Trophoblast cell (in vitro differentiated cells and primary cell): ENCODE measurements around the gene TNS1.

Source experiments
- DNase-seq, 2 donors: peaks; one replicate each; pipeline ENCODE4 v3.0.0-alpha.2; 2016
- H2AFZ ChIP-seq: 2 replicates; pipeline ENCODE4 v1.6.1; 2013; ENCODE audit warnings: low read length, moderate library complexity, mild to moderate bottlenecking; ENCODE audit not compliant: insufficient read depth, poor library complexity
- H2AK5ac ChIP-seq: 2 replicates; pipeline ENCODE4 v1.6.1; 2013; ENCODE audit warnings: mild to moderate bottlenecking, low read length
- H2BK120ac ChIP-seq: 2 replicates; pipeline ENCODE4 v1.6.1; 2013; ENCODE audit warnings: low read length, mild to moderate bottlenecking, moderate library complexity; ENCODE audit not compliant: insufficient read depth, poor library complexity
- H2BK12ac ChIP-seq: 2 replicates; pipeline ENCODE4 v1.6.1; 2013; ENCODE audit warnings: mild to moderate bottlenecking, low read length, moderate library complexity
- H2BK5ac ChIP-seq: 2 replicates; pipeline ENCODE4 v1.6.1; 2013; ENCODE audit warnings: low read length, low read depth, moderate library complexity, mild to moderate bottlenecking; ENCODE audit not compliant: poor library complexity
- H3K14ac ChIP-seq: 2 replicates; pipeline ENCODE4 v1.6.1; 2013; ENCODE audit warnings: mild to moderate bottlenecking, low read length
- H3K18ac ChIP-seq: 2 replicates; pipeline ENCODE4 v1.6.1; 2013; ENCODE audit warnings: mild to moderate bottlenecking, low read length
- H3K23ac ChIP-seq: 2 replicates; pipeline ENCODE4 v1.6.1; 2013; ENCODE audit warnings: low read length
- H3K27ac ChIP-seq: 2 replicates; pipeline ENCODE4 v1.5.1; 2013; ENCODE audit warnings: low read depth, mild to moderate bottlenecking, inconsistent platforms, low read length, moderate library complexity
- H3K27me3 ChIP-seq: 2 replicates; pipeline ENCODE4 v1.6.1; 2013; ENCODE audit warnings: inconsistent platforms, mild to moderate bottlenecking, low read length, moderate library complexity; ENCODE audit not compliant: insufficient read depth
- H3K36me3 ChIP-seq, 2 experiments: 1 replicate in 1 of 2; 2 replicates in 1 of 2; pipeline ENCODE4 v1.6.1; 2013; ENCODE audit warnings: low read length in 2 of 2, mild to moderate bottlenecking in 2 of 2, moderate library complexity in 1 of 2; ENCODE audit not compliant: insufficient read depth in 2 of 2, control insufficient read depth in 1 of 2
- H3K4ac ChIP-seq: 2 replicates; pipeline ENCODE4 v1.6.1; 2013; ENCODE audit warnings: low read depth, mild to moderate bottlenecking, low read length, moderate library complexity
- H3K4me1 ChIP-seq, 2 experiments: 1 replicate in 1 of 2; 2 replicates in 1 of 2; pipeline ENCODE4 v1.6.1; 2013; ENCODE audit warnings: low read length in 2 of 2, mild to moderate bottlenecking in 2 of 2, moderate library complexity in 1 of 2; ENCODE audit not compliant: insufficient read depth in 2 of 2, control insufficient read depth in 1 of 2
- H3K4me2 ChIP-seq: 2 replicates; pipeline ENCODE4 v1.6.1; 2013; ENCODE audit warnings: inconsistent platforms, mild to moderate bottlenecking, low read length, moderate library complexity
- H3K4me3 ChIP-seq: 2 replicates; pipeline ENCODE4 v1.5.1; 2013; ENCODE audit warnings: mild to moderate bottlenecking, low read depth, low read length, inconsistent platforms
- H3K79me1 ChIP-seq: one replicate; pipeline ENCODE4 v1.6.1; 2013; ENCODE audit warnings: low read length
- H3K79me2 ChIP-seq: 2 replicates; pipeline ENCODE4 v1.6.1; 2013; ENCODE audit warnings: low read length, mild to moderate bottlenecking; ENCODE audit not compliant: control insufficient read depth, insufficient read depth, poor library complexity
- H3K9ac ChIP-seq: 2 replicates; pipeline ENCODE4 v1.6.1; 2013; ENCODE audit warnings: mild to moderate bottlenecking, low read length
- H3K9me3 ChIP-seq: 2 replicates; pipeline ENCODE4 v1.6.1; 2013; ENCODE audit warnings: low read depth, mild to moderate bottlenecking, control low read depth, inconsistent platforms, low read length; ENCODE audit not compliant: insufficient read depth
- H4K12ac ChIP-seq: 2 replicates; pipeline ENCODE4 v1.6.1; 2013; ENCODE audit warnings: low read depth, mild to moderate bottlenecking, low read length, moderate library complexity
- H4K8ac ChIP-seq: 2 replicates; pipeline ENCODE4 v1.6.1; 2013; ENCODE audit warnings: low read depth, mild to moderate bottlenecking, low read length, moderate library complexity
- H4K91ac ChIP-seq: one replicate; pipeline ENCODE4 v1.6.1; 2013; ENCODE audit warnings: low read depth, mild to moderate bottlenecking, low read length, moderate library complexity
- WGBS: extraction: QIAGEN DNeasy Blood & Tissue Kit; methylation state at CpG from one replicate; pipeline ENCODE4 v1.1.7; 2013; ENCODE audit warnings: missing lambda C conversion rate; ENCODE audit not compliant: insufficient read length, insufficient coverage; ENCODE audit errors: extremely low coverage; 5-methylcytosine and 5-hydroxymethylcytosine counted together

The TNS1 gene

DNA sequence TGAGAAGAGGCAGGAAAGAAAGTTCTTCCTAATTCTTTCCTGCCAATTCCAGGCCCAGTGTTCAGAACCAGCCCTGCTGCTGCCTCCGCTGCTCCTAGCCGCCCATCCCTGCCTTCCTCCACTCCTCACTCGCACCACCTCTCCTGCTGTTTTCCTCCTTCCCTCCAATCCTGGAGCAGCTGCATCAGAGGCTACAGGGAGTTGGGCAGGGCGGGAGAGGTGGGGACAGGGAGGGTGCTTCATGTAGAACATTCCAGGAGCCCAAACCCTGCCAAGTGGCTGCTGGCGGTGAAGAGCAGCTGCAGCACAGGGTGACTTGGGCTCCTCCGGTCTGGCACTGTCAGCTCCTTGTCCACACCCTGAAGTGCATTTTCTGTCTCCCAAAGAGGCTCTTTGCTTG, 176.3 kb downstream of the TNS1 start:
- Histone ChIP-seq H3K27me3 (no peaks in the 10 kb centered on the region), H4K8ac (no peak overlapping the region), H3K27ac (no peak overlapping the region), H3K4me2 (no peak overlapping the region), H2BK5ac (no peak overlapping the region), H4K12ac (no peak overlapping the region), H3K14ac (no peak overlapping the region), H3K23ac (no peak overlapping the region), H3K4me1 (no peaks in the 10 kb centered on the region), H3K79me1 (no peaks in the 10 kb centered on the region), H4K91ac (no peak overlapping the region), H3K9me3 (no peaks in the 10 kb centered on the region), H2AFZ (no peak overlapping the region), H2AK5ac (no peak overlapping the region), H3K9ac (no peak overlapping the region), H2BK120ac (no peak overlapping the region), H3K79me2 (no peaks in the 10 kb centered on the region), H3K18ac (no peak overlapping the region), H3K36me3 (no peaks in the 10 kb centered on the region), H2BK12ac (no peak overlapping the region), H3K4ac (no peak overlapping the region), H3K4me3 (no peak overlapping the region)
- DNase-seq = no peak
- WGBS = no CpG with 5 or more reads among the region's 6 CpGs

DNA sequence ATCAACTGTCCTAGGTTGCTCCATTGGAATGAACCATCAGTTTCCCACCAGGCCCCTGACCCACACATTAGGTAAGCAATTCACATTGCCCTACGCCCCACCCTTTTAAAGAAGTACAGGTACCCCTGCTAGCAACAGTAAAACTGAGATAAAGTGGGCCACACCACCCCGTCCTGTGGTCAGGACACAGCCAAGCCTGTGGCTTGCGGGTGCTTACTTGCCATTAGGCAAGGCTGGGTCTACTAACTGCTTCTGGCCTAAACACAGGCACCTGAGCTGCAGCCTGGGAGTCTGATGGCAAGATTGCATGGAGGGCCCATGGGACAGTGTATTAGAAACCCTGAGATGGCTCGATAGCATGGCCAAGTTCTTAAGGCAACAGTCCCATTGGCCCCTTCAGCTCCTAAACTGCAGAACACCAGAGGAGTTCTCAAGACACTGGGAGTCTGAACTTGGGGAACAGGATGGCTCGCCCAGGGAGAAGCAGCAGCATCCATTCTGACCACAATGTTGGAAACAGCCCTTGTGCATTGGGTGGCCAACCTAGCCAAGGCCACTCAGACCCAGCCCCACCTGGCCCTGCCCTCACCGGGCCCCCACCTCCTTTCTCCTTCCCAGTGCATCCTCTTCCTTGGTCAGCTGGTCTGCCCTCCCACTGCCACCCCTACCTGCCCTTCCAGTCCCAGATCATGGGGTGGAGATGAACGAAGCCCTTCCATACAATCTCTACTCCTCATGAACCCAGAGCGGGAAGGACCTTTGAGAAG, 177.1 kb downstream of the TNS1 start:
- no peak overlapping the region for H3K4me3 ChIP-seq
- no peak overlapping the region for H3K14ac ChIP-seq
- no peak overlapping the region for H4K91ac ChIP-seq
- no peaks in the 10 kb centered on the region for H3K9me3 ChIP-seq
- H3K18ac ChIP-seq = no peak overlapping the region
- H2BK120ac ChIP-seq = no peak overlapping the region
- H3K4me1 ChIP-seq = no peaks in the 10 kb centered on the region
- no peak for DNase-seq
- H3K79me2 ChIP-seq = no peaks in the 10 kb centered on the region
- no peak overlapping the region for H3K27ac ChIP-seq
- H3K23ac ChIP-seq = no peak overlapping the region
- H2BK12ac ChIP-seq = no peak overlapping the region
- H4K8ac ChIP-seq = no peak overlapping the region
- H4K12ac ChIP-seq = no peak overlapping the region
- H2AK5ac ChIP-seq = no peak overlapping the region
- no peaks in the 10 kb centered on the region for H3K36me3 ChIP-seq
- no peaks in the 10 kb centered on the region for H3K79me1 ChIP-seq
- H2AFZ ChIP-seq = no peak overlapping the region
- no peak overlapping the region for H2BK5ac ChIP-seq
- H3K4me2 ChIP-seq = no peak overlapping the region
- no peaks in the 10 kb centered on the region for H3K27me3 ChIP-seq
- no peak overlapping the region for H3K4ac ChIP-seq
- H3K9ac ChIP-seq = no peak overlapping the region
- no CpG with 5 or more reads among the region's 8 CpGs for WGBS

DNA sequence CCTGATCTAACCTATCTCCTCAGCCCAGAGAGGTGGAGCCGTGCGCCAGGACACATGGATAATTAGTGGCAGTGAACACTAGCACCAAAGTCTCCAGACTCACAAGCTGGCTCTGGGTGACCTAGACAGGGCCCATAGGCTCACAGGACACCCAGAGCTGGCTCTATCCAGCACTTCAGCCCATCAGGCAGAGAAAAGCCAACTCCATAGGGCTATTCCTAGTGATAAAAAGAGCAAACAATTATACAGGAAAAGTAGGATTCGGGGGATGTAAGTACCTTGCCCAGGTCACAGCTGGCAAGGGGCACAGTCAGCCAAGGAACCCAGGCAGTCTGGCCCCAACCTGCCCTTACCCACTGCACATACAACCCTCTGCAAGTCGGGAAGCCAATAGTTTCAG, 178.6 kb downstream of the TNS1 start:
- no peaks in the 10 kb centered on the region for H3K79me2 ChIP-seq
- H4K8ac ChIP-seq = no peak overlapping the region
- H4K12ac ChIP-seq = no peak overlapping the region
- H2BK120ac ChIP-seq = no peak overlapping the region
- no peak overlapping the region for H2AFZ ChIP-seq
- no peak for DNase-seq
- no peak overlapping the region for H3K18ac ChIP-seq
- H3K79me1 ChIP-seq = no peaks in the 10 kb centered on the region
- no peak overlapping the region for H3K4me3 ChIP-seq
- no peak overlapping the region for H4K91ac ChIP-seq
- no peak overlapping the region for H2BK12ac ChIP-seq
- H3K4ac ChIP-seq = no peak overlapping the region
- no peak overlapping the region for H3K14ac ChIP-seq
- H3K4me2 ChIP-seq = no peak overlapping the region
- no peaks in the 10 kb centered on the region for H3K27me3 ChIP-seq
- no peaks in the 10 kb centered on the region for H3K9me3 ChIP-seq
- WGBS = no CpG with 5 or more reads among the region's 4 CpGs
- H3K36me3 ChIP-seq = no peaks in the 10 kb centered on the region
- no peak overlapping the region for H3K27ac ChIP-seq
- no peaks in the 10 kb centered on the region for H3K4me1 ChIP-seq
- no peak overlapping the region for H2AK5ac ChIP-seq
- H3K23ac ChIP-seq = no peak overlapping the region
- no peak overlapping the region for H3K9ac ChIP-seq
- H2BK5ac ChIP-seq = no peak overlapping the region

DNA sequence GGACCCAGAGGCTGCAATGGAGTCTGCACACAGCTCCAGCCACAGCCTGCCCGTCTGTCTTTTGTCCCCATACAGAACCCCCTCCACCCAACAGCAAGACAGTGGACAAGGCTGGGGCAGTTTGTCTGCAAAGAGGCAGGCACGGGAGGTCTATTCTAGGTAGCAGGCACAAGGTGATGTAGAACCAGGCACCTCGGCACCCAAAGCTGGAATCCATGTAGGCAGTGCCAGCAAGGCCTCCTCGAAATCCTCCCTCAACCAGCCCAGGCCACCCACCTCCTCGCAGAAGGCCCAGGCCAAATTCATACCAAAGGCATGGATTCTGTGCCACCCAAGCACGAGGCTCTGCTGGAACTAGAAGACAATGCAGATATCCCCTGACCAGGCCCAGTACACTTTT, 179.2 kb downstream of the TNS1 start:
- Histone ChIP-seq H3K4ac (no peak overlapping the region), H3K4me1 (no peaks in the 10 kb centered on the region), H3K18ac (no peak overlapping the region), H3K79me2 (no peaks in the 10 kb centered on the region), H3K79me1 (no peaks in the 10 kb centered on the region), H4K8ac (no peak overlapping the region), H3K14ac (no peak overlapping the region), H3K23ac (no peak overlapping the region), H4K12ac (no peak overlapping the region), H2BK120ac (no peak overlapping the region), H4K91ac (no peak overlapping the region), H2AK5ac (no peak overlapping the region), H3K4me3 (no peak overlapping the region), H3K27ac (no peak overlapping the region), H3K9ac (no peak overlapping the region), H3K4me2 (no peak overlapping the region), H2AFZ (no peak overlapping the region), H3K27me3 (no peaks in the 10 kb centered on the region), H3K9me3 (no peaks in the 10 kb centered on the region), H2BK5ac (no peak overlapping the region), H3K36me3 (no peaks in the 10 kb centered on the region), H2BK12ac (no peak overlapping the region)
- WGBS = no CpG with 5 or more reads among the region's 6 CpGs
- no peak for DNase-seq
